IgD-negative memory B cell (primary cell): ENCODE measurements around the gene NIPSNAP3A. TPM values are rescaled to one million over a fixed set of nuclear protein-coding genes. Genes with fewer than 3 reads are reported as not detected.

Experiments
- H3K27ac Mint-ChIP-seq, 3 donors: one replicate each; pipeline ENCODE4 v1.8.0; 2020 to 2022; ENCODE audit warnings: mild to moderate bottlenecking in 3 of 3, mixed read lengths in 3 of 3, moderate library complexity in 1 of 3
- H3K27me3 Mint-ChIP-seq: one replicate; pipeline ENCODE4 v1.8.0; 2021; ENCODE audit warnings: mixed read lengths
- H3K36me3 Mint-ChIP-seq: one replicate; pipeline ENCODE4 v1.8.0; 2020; ENCODE audit warnings: mild to moderate bottlenecking, mixed read lengths
- H3K4me1 Mint-ChIP-seq, 3 donors: one replicate each; pipeline ENCODE4 v1.8.0; 2020 to 2022; ENCODE audit warnings: mixed read lengths in 3 of 3, mild to moderate bottlenecking in 1 of 3
- H3K4me3 Mint-ChIP-seq, 4 donors: one replicate each; pipeline ENCODE4 v1.8.0; 2020 to 2022; ENCODE audit warnings: mild to moderate bottlenecking in 4 of 4, mixed read lengths in 4 of 4, moderate library complexity in 3 of 4
- H3K9me3 Mint-ChIP-seq, 3 donors: one replicate each; pipeline ENCODE4 v1.8.0; 2020 to 2021; ENCODE audit warnings: mixed read lengths in 3 of 3, mild to moderate bottlenecking in 1 of 3
- polyA plus RNA-seq: library from polyadenylated mRNA; unstranded; fragments of 300-500 nt; fragmentation: Illumina TruSeq; gene quantifications from one replicate; pipeline ENCODE4 v1.2.3, GENCODE V29; 2021

Gene NIPSNAP3A
- polyA plus RNA-seq, 1 donor from 2014 or later, result 22.9 TPM

DNA sequence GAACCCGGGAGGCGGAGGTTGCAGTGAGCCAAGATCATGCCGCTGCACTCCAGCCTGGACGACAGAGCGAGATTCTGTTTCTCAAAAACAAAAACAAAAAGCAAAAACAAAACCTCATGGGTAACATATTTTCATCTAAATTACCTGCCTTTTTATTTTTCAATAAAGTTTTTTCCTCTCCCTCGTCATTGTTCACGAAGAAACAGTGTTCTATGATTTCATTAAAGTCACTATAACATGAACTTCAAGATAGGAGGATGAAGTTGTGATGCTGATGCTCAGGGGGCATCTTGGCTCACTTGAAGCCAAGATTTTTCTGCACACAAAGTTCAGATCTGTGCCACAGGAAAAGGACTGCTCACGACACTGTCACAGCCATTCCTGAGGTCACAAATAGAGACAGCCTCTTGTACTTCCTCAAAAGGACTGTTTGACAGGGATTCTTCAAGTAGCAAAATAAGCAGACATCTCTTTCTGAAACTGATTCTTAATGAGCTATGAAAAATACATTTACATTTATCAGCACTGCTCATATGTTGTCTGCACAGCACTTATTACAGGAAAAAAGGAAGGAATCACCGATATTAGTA, 32.6 kb downstream of the NIPSNAP3A start:
- H3K27ac Mint-ChIP-seq, result peak overlapping the region in 2 of 3 donors; percentile 4 to 33
- H3K4me1 Mint-ChIP-seq, result peaks cover 12 to 25% (median 21%) of the 10 kb centered on the region in 3 donors
- H3K27me3 Mint-ChIP-seq, result no peaks in the 10 kb centered on the region
- no peak overlapping the region for H3K4me3 Mint-ChIP-seq
- H3K36me3 Mint-ChIP-seq, result peaks cover 2% of the 10 kb centered on the region
- no peaks in the 10 kb centered on the region for H3K9me3 Mint-ChIP-seq

DNA sequence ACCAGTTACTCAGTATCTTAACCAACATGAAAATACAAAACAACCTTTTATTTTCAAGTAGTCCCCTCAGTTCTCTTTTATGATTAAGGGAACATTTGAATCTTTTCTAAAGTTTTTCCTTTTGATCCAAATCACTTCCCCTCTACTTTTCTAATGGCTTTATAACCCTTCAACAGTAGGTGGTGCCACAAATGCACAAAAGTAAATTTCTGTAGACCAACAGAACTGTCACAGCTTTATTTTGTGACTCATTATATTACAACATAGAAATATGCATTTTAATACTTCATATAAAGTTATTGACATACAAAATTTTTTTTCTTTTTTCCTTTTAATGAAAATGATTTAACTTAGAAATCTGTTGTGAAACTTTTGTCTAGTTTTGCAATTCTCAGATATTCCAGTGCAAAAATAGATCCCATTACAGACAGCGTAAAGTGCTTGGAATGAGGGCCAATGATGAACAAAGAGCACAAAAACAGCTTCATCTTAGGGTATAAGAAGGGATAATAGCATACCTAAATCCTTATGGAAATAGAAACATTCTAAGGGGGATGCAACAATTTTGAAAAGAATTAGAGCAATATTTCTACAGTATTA, 33.4 kb downstream of the NIPSNAP3A start:
- H3K27me3 Mint-ChIP-seq, result no peaks in the 10 kb centered on the region

DNA sequence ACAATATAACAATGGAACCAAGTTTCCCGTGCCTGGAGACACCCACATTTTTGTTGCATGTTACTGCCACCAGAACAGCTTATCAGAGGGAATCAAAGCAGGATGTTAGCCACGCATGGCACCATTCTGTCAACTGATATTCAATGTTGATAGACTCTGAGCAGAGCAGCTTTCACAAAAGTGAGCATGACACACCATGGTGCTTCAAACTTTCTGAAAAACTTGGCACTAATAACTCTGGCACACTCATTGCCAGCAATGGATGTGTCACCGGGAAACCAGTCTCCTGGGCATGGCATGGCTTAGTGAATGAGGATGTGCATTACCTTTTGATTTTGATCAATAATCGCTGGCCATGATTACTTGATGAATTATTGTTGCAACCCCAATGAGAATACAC, 36.1 kb downstream of the NIPSNAP3A start:
- H3K27me3 Mint-ChIP-seq, result no peaks in the 10 kb centered on the region
- peaks cover 3% of the 10 kb centered on the region for H3K36me3 Mint-ChIP-seq
- no peak overlapping the region for H3K4me3 Mint-ChIP-seq
- no peak overlapping the region for H3K27ac Mint-ChIP-seq
- H3K4me1 Mint-ChIP-seq, result peaks cover 10 to 22% (median 16%) of the 10 kb centered on the region in 3 donors
- no peaks in the 10 kb centered on the region for H3K9me3 Mint-ChIP-seq

More for the DNA sequence above, 33.4 kb downstream of the NIPSNAP3A start:
- Mint-ChIP-seq H3K4me3 (no peak overlapping the region), H3K36me3 (peaks cover 5% of the 10 kb centered on the region), H3K27ac (peak overlapping the region in 1 of 3 donors; percentile 4), H3K9me3 (no peaks in the 10 kb centered on the region), H3K4me1 (peaks cover 12 to 25% (median 21%) of the 10 kb centered on the region in 3 donors)

DNA sequence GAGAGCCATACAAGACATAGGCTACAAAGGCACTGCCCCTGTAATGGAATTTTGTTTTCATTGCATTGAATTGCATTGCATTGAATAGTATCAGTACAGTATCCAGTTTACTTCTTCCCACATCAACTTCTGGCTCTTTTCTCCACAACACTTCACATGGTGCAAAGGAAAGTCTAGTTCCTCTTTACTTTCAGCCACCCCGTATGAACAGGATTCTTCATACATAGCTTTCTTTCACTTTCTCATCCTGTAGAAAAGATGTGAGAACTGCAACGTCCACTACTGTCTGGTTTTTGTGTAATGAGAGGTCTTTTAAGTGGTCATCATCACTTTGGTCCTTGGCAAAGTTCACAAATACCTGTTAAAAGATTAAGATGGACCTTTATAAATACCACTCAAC, 36.6 kb downstream of the NIPSNAP3A start:
- peaks cover 3% of the 10 kb centered on the region for H3K36me3 Mint-ChIP-seq
- H3K4me3 Mint-ChIP-seq, result peak overlapping the region in 1 of 4 donors; percentile 58
- no peaks in the 10 kb centered on the region for H3K27me3 Mint-ChIP-seq
- H3K9me3 Mint-ChIP-seq, result no peaks in the 10 kb centered on the region
- H3K27ac Mint-ChIP-seq, result peak overlapping the region in 1 of 3 donors; percentile 71
- peaks cover 10 to 17% (median 16%) of the 10 kb centered on the region in 3 donors for H3K4me1 Mint-ChIP-seq

DNA sequence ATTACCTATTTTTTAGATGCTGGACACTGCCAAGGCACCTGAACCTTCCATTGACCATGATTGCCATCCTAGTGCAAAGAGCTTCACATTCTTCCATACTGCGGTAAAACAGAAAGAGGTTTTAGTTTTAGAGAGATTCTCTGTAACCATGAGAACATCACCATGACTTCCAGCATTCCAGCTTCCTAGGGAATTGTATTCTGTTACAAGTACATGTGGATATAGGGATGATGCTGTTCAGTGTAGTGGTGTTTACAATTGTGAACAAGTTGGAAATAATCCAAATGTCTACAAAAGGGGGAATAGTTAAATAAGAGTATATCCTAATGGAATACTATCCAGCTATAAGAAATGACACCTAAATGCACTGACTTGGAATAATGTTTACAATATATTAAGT, 38.8 kb downstream of the NIPSNAP3A start:
- no peak overlapping the region for H3K4me3 Mint-ChIP-seq
- no peaks in the 10 kb centered on the region for H3K9me3 Mint-ChIP-seq
- no peak overlapping the region for H3K27ac Mint-ChIP-seq
- peaks cover 3% of the 10 kb centered on the region for H3K36me3 Mint-ChIP-seq
- H3K27me3 Mint-ChIP-seq, result no peaks in the 10 kb centered on the region
- peaks cover 5 to 7% (median 7%) of the 10 kb centered on the region in 3 donors for H3K4me1 Mint-ChIP-seq

DNA sequence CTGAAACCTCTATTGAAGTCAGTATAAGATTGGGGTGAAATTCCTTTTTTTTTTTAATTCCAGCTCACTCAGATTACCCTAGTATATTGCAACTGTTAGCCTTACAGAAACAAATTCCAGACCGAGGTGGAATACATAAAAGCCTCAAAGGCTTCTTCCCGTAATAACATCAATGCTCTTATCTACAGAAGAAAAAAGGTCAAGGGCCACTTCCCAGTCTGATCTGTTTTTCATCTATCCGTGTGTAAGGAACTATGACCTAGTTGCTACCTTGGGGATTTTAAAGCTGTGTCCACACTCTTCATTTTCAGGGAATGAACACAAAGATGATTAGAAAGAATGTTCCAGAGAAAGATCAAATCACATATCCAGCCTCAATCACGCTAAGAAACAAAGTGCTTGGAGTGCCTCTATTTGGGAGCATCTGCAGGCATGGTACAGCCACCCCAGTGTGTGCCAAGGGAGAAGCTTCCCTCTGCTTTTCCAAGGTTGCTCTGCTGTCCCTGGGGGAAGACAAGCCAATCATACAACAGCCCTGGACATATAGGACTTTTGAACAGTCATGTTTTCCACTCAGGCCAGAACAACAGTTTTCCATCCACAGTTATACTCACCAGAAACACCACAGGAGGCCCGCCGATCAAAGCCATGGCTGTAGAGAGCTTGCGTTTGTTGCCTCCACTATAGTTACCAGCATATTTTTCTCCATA, 40.0 kb downstream of the NIPSNAP3A start:
- Mint-ChIP-seq H3K27ac (no peak overlapping the region), H3K4me1 (peaks cover 5 to 7% (median 7%) of the 10 kb centered on the region in 3 donors)

DNA sequence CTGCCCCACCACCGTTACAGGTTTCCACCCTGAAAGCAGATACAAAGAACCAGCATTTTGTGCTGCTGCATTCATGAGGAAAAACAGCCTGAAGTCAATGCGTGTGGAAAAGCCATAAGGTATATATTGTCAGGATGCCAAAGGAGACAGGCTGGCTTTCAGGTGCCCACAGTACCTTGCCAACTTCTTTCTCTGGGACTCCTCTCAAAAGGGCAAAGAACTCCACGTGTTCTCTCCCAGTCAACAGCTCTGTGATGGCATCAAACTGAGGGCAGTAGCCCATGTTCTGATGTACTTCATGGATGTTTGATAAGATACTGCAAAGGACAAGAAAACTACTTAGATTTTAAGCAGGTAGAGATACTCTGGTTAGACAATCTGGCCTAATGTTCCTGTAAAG, 40.8 kb downstream of the NIPSNAP3A start:
- Mint-ChIP-seq H3K27ac (no peak overlapping the region), H3K27me3 (no peaks in the 10 kb centered on the region), H3K4me1 (peaks cover 5 to 7% (median 7%) of the 10 kb centered on the region in 3 donors), H3K9me3 (no peaks in the 10 kb centered on the region), H3K36me3 (peaks cover 3% of the 10 kb centered on the region), H3K4me3 (no peak overlapping the region)

More for the DNA sequence above, 40.0 kb downstream of the NIPSNAP3A start:
- Mint-ChIP-seq H3K27me3 (no peaks in the 10 kb centered on the region), H3K36me3 (peaks cover 3% of the 10 kb centered on the region), H3K4me3 (no peak overlapping the region), H3K9me3 (no peaks in the 10 kb centered on the region)

DNA sequence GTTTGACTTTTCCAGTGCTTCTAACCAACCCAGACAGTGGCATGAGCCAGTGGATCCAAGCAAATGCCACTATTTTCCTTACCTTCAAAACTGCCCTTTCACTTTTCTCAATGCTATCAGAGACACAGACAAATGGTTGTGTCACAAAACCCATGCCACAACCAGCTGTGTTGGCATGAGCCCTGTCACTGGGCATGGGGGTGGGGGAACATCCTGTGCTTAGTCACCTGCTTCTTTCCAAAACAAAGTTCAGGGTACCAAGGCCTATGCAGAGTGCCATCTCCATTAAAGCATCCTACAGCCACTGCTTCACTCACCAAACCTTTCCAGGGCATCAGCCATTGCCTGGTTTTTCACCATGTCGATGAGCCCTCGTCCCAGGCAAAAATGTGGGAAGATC, 46.6 kb downstream of the NIPSNAP3A start:
- H3K4me1 Mint-ChIP-seq, result no peaks in the 10 kb centered on the region
- H3K27ac Mint-ChIP-seq, result no peak overlapping the region
- no peaks in the 10 kb centered on the region for H3K36me3 Mint-ChIP-seq
- H3K4me3 Mint-ChIP-seq, result no peak overlapping the region
- peaks cover 2% of the 10 kb centered on the region for H3K27me3 Mint-ChIP-seq
- H3K9me3 Mint-ChIP-seq, result no peaks in the 10 kb centered on the region

DNA sequence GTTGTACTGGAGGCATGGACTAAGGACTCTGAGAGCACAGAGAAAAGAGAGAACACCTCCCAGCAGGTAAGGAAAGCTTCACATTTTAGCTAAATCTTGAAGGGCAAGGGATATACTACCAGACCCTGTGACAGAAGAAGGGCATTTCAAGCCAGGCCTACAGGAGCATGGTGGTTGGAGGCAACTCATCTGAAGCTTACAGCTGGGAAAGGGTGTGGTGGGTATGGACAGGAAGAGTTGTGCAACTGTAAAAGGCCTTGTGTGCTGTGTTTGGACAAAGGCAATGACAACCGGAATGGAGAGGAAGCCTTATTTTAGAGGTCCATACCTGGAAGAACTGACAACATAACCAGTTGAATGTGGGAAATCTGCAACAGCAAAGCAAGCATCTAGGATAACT, 47.6 kb downstream of the NIPSNAP3A start:
- H3K4me1 Mint-ChIP-seq, result no peaks in the 10 kb centered on the region
- peaks cover 2% of the 10 kb centered on the region for H3K27me3 Mint-ChIP-seq
- no peak overlapping the region for H3K4me3 Mint-ChIP-seq
- no peaks in the 10 kb centered on the region for H3K36me3 Mint-ChIP-seq
- H3K9me3 Mint-ChIP-seq, result no peaks in the 10 kb centered on the region
- H3K27ac Mint-ChIP-seq, result peak overlapping the region in 1 of 3 donors; percentile 32

DNA sequence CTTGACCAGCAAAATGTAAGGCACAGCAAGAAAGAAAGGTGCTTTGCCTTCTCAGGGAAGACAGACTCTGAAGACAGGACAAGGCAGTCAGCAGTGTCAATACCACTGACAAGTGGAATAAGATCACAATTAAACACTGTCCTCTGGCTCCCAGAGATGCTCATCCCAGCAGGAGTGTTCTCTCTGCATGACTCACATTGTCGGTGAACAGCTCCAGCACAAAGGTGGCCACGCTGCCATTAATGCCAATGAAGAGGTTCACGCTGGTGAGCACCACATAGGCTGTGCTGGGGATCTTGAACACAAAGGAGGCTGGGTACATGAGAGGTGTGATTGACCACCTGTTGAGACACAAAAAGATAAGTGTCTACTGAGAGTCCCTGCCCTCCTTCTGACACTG, 48.4 kb downstream of the NIPSNAP3A start:
- no peaks in the 10 kb centered on the region for H3K4me1 Mint-ChIP-seq
- no peak overlapping the region for H3K4me3 Mint-ChIP-seq
- H3K9me3 Mint-ChIP-seq, result no peaks in the 10 kb centered on the region
- H3K27ac Mint-ChIP-seq, result no peak overlapping the region
- peaks cover 2% of the 10 kb centered on the region for H3K27me3 Mint-ChIP-seq
- H3K36me3 Mint-ChIP-seq, result no peaks in the 10 kb centered on the region

DNA sequence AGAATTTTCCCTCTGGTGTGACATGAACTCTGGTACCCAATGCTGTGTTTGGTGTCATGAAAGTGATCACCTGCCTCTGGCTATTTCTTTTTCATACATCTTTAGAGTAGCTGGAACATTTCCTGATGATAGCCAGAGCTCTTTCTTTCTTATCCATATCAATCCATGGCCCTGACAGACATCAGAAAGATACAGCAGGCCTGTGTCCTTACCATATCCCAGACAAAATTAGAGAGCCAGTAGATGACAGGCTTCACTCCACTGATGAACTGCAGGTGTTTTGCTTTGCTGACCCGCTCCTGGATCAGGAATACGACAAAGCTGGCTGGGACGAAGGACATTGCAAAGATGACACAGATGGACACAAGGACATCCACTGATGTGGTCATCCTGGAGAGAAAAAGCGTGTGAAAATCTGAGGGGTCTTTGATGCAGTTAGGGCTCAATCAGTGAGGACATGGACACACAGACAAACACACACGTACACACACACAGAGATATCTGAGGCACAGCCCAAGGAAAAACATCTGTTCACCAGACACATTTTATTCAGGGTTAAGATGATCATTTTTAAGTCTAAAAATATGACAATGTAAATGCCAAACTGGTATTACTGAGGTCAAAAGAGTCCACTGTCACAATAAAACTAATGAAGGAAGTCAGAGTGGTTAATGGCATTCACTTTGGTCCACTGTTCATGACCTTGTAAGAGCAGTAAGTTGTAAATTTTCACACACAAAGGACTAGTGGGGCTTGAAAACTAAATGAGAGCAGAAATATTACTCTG, 50.9 kb downstream of the NIPSNAP3A start:
- Mint-ChIP-seq H3K9me3 (no peaks in the 10 kb centered on the region), H3K27ac (no peak overlapping the region), H3K27me3 (peaks cover 2% of the 10 kb centered on the region), H3K4me1 (no peaks in the 10 kb centered on the region), H3K4me3 (no peak overlapping the region), H3K36me3 (peaks cover 4% of the 10 kb centered on the region)

DNA sequence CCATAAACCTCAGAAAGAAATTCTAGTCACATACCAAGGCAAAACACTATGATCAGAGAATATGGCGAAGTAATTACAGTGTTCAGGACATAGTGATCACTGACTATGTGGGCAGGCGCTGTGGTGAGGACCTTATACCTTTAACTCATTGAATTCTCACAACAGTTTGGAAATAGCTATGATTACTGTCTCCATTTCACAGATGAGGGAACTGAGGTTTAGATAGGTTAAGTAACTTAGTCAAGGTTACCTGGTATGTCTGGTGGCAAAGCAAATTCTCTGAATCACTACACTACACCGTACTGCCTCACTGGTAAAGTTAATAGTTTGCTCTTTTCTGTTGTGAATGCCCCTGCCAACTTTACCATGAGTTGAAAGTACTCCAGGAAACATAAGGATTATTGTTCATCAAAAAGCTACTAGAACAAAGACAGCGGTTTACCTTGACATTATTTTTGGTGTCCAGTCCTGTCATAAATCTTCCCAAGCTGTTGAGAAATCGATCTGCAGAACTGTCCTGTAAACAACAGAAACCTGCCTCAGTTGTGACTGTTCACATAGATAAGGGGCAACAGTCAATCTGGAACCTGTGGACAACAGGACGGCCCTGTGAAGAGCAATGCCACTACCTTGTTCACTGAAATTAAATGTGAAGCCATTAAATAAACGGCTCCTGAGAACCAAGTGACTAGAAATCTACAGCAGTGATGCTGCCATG, 52.7 kb downstream of the NIPSNAP3A start:
- Mint-ChIP-seq H3K27me3 (peaks cover 2% of the 10 kb centered on the region), H3K4me3 (no peak overlapping the region)

DNA sequence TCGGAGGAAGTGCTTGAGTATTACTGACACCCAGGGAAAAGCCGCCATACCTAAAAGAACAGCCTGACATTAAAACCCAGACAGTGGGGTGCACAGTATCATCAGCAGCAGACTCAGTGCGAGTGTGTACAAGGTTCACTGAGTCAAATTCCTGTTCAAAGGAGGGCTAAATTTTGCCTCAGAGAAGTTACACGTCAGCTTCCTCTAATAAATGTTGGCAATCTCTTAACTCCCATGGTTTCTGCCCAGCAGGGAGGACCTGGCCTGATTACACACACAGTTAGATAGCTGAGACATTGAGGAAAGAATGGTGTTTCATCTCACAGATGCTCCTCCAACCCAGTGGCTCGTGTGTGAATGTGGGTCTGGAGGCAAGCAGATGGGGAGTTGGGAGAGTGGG, 54.6 kb downstream of the NIPSNAP3A start:
- Mint-ChIP-seq H3K27me3 (no peaks in the 10 kb centered on the region), H3K9me3 (no peaks in the 10 kb centered on the region), H3K27ac (no peak overlapping the region), H3K4me3 (no peak overlapping the region), H3K36me3 (peaks cover 7% of the 10 kb centered on the region), H3K4me1 (no peaks in the 10 kb centered on the region)

More for the DNA sequence above, 52.7 kb downstream of the NIPSNAP3A start:
- no peak overlapping the region for H3K27ac Mint-ChIP-seq
- H3K36me3 Mint-ChIP-seq, result peaks cover 4% of the 10 kb centered on the region
- no peaks in the 10 kb centered on the region for H3K4me1 Mint-ChIP-seq
- no peaks in the 10 kb centered on the region for H3K9me3 Mint-ChIP-seq

DNA sequence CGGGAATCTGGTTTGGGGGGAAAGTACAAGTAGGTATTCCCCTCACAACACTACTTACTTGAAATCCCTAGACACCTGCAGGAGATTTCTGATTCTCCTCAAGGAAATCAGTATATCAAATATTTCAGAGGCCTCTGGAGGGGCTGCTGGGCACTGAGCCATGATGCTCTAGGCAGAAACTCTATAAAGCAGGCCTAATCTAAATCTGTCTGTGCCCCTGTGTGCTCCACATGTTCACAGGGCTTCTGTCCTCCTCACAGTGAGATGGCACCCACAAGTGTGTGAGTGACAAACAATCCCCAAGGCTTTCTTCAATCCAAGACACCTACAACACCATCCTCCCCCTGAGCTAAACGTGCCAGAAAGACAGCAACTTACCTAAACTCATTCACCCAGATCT, 55.4 kb downstream of the NIPSNAP3A start:
- no peak overlapping the region for H3K4me3 Mint-ChIP-seq
- no peaks in the 10 kb centered on the region for H3K9me3 Mint-ChIP-seq
- no peaks in the 10 kb centered on the region for H3K4me1 Mint-ChIP-seq
- H3K27ac Mint-ChIP-seq, result peak overlapping the region in 1 of 3 donors; percentile 36
- peaks cover 7% of the 10 kb centered on the region for H3K36me3 Mint-ChIP-seq
- no peaks in the 10 kb centered on the region for H3K27me3 Mint-ChIP-seq
